GM11168 (cell line): Measurements from ENCODE around the gene CNR2.
"Not testable (repeated sequence)": the region's sequence is repeated elsewhere in the genome, so short reads cannot be mapped to it uniquely, and the experiment has no call there.

Experiments used
- in situ Hi-C: fragments of 300-500 bp; cut with MboI; formaldehyde crosslinking; loops from one replicate; pipeline ENCODE4 v1.12.0; 2022; ENCODE audit warnings: low sequenced_read_pairs; ENCODE audit not compliant: unreplicated experiment

CNR2 gene

GRCh38 chr1:23896491-23896890 lies 16.7 kb downstream of the CNR2 start:
- in situ Hi-C loops, result no loop called here

DNA sequence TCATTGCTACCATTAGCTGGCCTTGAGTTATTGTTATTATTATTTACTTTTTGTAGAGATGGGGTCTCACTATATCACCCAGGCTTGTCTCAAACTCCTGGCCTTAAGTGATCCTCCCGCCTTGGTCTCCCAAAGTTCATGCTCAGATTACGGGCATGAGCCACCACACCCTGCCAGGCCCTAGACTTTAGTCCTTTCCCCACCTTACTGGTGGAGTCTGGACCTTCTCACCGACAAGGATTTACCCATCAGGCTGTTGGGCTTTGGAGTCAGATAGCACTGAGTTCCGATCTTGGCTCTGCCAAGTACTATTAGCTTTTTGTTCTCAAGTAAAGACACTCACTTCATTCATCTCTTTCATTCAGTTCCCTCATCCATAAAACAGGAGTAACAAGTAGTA lies 17.2 kb downstream of the CNR2 start:
- in situ Hi-C loops, result no loop called here

GRCh38 chr1:23895082-23895481 lies 18.1 kb downstream of the CNR2 start:
- in situ Hi-C loops, result no loop called here

DNA sequence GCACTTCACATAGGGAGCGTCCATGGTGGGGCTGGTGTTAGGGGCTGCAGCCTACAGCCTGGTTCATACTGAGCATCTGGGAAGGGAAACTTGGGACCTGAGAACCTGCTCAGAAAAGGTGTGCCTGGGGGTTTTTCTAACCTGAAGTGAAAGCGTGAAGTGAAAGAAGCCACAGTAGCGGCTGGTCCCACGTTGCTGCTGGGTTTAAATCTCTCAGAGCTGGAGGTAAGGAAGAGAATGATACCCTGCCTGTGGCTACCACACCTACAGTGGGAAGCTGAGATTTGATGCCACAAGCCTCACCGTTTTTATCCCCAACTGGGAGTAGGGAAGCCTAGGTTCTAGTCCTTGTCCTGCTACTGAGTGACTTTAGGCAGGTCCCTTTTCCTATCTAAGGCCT lies 24.1 kb downstream of the CNR2 start:
- in situ Hi-C loops, result no loop called here

- in situ Hi-C loops, result no loop called here
Measured at GRCh38 chr1:23885222-23885621, 27.9 kb downstream of the CNR2 start.

DNA sequence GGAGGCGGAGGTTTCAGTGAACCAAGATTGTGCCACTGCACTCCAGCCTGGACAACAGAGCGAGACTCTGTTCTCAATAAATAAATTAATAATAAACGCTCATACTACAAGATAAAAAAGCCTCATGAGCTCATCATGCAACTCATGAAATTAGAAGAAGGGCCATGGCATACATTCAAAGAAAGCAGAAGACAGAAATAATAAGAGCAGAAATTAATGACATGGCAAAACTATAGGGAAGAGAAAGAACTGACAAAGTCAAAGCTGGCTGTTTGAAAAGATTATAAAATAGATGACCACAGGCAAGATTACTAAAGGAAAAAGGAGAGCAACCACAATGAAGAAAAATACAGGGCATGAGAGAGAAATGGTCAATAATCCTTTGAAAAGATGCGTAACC lies 30.4 kb downstream of the CNR2 start:
- in situ Hi-C loops, result no loop called here

- in situ Hi-C loops, result no loop called here
Measured at GRCh38 chr1:23879809-23880208, 33.4 kb downstream of the CNR2 start.

GRCh38 chr1:23878668-23879067 lies 34.5 kb downstream of the CNR2 start:
- in situ Hi-C loops, result no loop called here

DNA sequence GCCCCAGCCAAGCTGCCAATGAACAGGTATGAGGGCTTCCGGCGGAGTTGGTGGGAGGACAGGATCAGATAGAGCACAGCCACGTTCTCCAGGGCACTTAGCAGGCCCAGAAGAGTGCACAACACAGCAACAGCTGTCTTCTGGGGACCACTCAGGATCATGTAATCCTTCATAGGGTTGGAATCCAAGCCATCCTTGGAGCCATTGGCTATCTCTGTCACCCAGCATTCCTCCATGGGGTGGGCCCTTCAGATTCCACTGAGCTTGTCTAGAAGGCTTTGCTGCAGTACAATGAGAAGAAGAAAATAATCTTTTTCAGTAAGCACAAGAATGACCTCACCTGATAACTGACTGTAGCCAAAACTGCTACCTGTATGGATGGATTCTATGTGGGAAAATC lies 37.8 kb downstream of the CNR2 start:
- in situ Hi-C loops, result no loop called here

DNA sequence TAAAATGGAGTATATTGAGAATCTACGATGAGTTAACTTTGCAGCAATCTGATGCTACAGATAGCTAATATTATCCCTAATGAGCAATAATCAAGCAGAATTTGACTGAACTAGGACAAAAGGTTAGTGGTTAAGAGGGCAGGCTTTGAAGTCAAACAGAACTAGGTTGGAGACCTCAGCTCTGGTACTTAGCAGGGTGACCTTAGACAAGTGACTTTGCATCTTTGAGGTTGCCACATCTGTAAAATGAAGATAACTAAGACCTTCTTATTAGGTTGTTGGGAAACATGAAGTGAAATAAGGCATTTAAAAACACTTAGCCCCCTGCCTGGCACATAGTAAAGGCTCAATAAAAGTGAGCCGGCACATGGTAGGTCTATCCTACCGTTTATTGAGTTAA lies 40.7 kb downstream of the CNR2 start:
- in situ Hi-C loops, result no loop called here

DNA sequence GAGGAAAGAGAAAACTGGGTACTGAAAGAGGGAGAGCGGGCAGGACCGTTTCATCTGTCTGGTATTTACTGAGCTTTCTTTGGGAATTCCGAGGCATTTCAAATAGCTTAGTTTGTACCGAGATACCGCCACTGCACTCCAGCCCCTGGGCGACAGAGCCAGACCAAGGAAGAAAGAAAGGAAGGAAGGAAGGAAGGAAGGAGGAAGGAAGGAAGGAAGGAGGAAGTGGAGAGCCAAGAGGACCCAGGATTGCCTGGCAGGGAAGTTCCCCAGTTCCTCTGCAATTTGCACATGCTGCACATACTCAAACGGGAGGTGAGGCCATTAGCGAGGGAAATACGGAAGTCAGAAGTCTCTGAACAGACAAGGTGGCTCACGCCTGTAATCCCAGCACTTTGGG lies 44.1 kb downstream of the CNR2 start:
- in situ Hi-C loops, result no loop called here

DNA sequence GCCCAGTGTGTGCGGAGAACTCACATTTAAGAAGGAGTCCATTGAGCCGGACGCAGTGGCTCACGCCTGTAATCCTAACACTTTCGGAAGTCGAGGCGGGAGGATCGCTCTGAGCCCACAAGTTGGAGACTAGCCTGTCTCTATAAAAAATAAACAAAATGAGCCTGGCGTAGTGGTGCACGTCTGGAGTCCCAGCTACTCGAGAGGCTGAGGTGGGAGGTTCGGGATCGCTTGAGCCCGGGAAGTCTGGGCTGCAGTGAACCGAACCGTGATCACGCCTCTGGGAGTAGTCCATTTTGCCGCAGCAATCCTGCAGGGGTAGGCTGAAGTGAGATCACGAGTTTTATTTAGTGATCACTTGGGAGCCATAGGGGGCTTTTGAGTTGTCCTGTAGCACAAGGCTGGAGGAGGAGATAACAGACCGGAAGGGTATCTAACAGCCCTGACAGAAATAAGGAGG lies 44.6 kb downstream of the CNR2 start:
- in situ Hi-C loops, result no loop called here

DNA sequence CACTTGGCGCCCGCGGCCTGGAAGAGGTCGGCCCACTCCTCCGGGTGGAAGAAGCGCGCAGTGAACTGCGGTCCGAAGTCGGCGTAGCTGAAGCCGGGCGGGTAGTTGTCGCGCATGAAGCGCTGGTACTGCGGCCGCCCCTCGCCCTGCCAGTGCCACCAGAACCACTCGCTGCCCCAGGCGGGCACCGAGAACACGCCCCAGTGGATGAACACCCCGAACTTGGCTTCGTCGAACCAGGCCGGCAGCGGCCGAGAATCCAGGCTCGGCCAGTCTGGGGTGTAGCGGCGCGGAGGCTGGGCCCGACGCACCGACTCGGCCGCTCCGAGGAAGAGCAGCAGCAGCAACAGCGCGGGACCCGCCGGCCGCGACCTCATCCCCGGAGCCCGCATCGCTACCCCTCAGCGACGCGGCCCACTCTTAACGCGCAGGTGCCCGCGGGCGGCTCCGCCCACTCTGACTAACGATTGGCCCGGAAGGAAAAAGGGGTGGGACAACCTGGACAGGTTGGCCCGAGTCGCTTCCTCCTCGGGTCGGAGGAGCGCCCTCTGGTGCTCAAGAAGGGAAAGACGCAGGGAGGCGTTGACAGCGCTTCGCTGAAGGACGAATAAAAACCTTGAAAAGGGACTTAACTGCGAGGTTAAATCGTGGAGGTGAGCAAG lies 45.1 kb downstream of the CNR2 start, which contains the start of gene FUCA1:
Gene FUCA1, minus strand, starts transcription at position 396 of the 662 bp plus-strand sequence. Its CDS starts 4 bp downstream, at position 392.
- in situ Hi-C loops, result no loop called here

- in situ Hi-C loops, result no loop called here
Measured at GRCh38 chr1:23867542-23867894, 45.6 kb downstream of the CNR2 start.

DNA sequence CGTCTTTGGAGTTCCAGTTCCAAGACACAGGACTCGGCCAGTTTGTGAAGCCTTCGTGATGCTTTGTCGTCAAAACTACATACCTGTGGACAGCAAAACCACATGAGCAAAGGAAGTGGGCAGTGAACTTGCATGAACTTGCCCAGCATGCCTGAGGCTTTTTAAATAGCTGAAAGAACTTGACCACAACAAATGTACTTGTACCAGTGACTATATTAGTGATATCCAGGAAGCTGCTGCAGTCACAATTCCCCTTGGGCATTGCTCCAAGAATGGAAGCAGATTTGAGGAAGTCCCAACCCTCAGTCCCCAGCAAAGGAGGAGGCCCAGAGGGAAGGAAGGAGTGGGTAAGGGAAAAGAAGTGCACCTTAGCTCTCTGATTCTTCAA lies 47.6 kb downstream of the CNR2 start:
- in situ Hi-C loops, result no loop called here

DNA sequence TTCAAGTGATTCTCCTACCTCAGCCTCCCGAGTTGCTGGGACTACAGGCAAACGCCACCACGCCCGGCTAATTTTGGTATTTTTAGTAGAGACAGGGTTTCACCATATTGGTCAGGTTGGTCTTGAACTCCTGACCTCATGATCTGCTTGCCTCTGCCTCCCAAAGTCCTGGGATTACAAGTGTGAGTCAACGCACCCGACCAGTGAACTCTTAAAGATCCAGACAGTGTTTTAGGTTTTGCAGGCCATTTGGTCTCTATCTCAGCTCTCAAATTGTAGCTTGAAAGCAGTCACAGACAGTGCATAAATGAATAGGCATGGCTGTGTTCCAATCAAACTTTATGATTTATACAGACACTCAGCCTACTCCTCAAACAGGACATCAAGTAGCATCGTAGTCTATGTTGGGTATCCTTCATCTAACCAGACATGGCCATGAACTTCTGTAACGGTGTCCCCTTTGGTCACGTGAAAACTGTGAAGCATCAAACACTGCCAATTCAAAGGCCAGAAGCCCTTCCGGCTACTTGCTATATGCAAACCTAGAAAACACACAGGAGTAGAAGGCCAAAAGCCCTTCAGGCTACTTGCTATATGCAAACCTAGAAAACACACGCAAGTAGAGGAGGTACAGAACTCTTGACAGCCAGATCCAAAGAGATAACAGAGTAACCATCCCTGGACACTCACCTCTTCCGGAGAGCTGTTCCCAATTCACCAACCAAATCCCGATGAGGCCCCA lies 48.2 kb downstream of the CNR2 start:
- in situ Hi-C loops, result no loop called here

DNA sequence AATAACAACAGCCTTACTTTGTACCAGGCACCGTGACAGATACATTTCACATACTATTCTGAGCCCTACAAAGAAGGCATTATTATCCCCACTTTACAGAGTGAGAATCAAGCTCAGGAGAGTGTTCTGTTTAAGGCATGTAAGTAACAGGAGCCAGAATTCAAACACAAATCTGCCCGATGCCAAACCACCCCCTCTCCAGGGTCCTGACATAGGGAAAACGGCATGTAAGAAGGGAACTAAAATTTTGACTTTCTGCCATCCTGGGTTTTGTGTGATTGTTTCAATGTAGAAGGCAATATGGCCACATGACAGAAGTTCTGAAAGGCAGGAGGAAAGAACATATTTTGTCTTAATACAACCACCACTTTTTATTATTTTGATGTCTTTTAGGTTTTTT lies 50.5 kb downstream of the CNR2 start:
- in situ Hi-C loops, result no loop called here

- in situ Hi-C loops, result no loop called here
Measured at GRCh38 chr1:23854568-23854967, 58.6 kb downstream of the CNR2 start.

GRCh38 chr1:23853124-23853523 lies 60.0 kb downstream of the CNR2 start:
- in situ Hi-C loops, result not testable (repeated sequence)

GRCh38 chr1:23851406-23851805 lies 61.8 kb downstream of the CNR2 start:
- in situ Hi-C loops, result not testable (repeated sequence)

- in situ Hi-C loops, result no loop called here
Measured at GRCh38 chr1:23848673-23849616, 64.2 kb downstream of the CNR2 start.
